K562 (cell line): ENCODE results near the gene RNF41. TPM values are rescaled to one million over a fixed set of nuclear protein-coding genes. Genes with fewer than 3 reads are reported as not detected.

Experiments used
- ATAC-seq: fragments of 200-7000 bp; cut with Tn5 transposase; 3 replicates; pipeline ENCODE4 v1.9.1; 2020; ENCODE audit warnings: moderate library complexity
- BruUV-seq: library from RNA; stranded (reverse); fragments of 400-500 nt; replicated peaks from 2 replicates; lab custom pipeline; 2021; lab: Mats Ljungman, UMichigan
- CTCF ChIA-PET: fragments of 300-600 bp; formaldehyde crosslinking; extraction: SDS; loops from one replicate; lab custom pipeline; 2021; ENCODE audit warnings: low intra/inter-chr PET ratio; lab: Yijun Ruan, JAX
- POLR2A ChIA-PET: fragments of 300-600, 350-650 bp; sonication (Branson Sonifier 250); formaldehyde crosslinking; extraction: SDS; loops from one replicate; lab custom pipeline; 2021; ENCODE audit warnings: antibody characterized with exemption, inconsistent platforms; lab: Yijun Ruan, JAX
- DNase-seq, 4 experiments: peaks; one replicate each; pipeline versions ENCODE4 v3.0.0 to v3.0.0-alpha.2; 2011 to 2018; ENCODE audit warnings: low spot score in 3 of 4, mixed read lengths in 3 of 4; ENCODE audit errors: extremely low read depth in 1 of 4
- FAIRE-seq: peaks from 2 replicates; lab custom pipeline; 2011; peaks lifted over from hg19 to GRCh38; lab: Jason Lieb, UNC
- H2AFZ ChIP-seq: 2 replicates; pipeline ENCODE4 v1.6.0; 2011; ENCODE audit warnings: low read depth, low read length, control low read depth, inconsistent platforms
- H3K27ac ChIP-seq: fragments of 200-600 bp; 3 replicates; pipeline ENCODE4 v1.8.0; 2011; ENCODE audit warnings: low read depth, mild to moderate bottlenecking, control low read depth, inconsistent platforms, low read length, moderate library complexity, mixed read lengths; ENCODE audit errors: extremely low read depth
- H3K27me3 ChIP-seq, 2 experiments: fragments of 300-600 bp in 1 of 2; 2 replicates in 1 of 2; 3 replicates in 1 of 2; pipeline versions ENCODE4 v1.6.0 to v1.8.0; 2011; ENCODE audit warnings: inconsistent platforms in 2 of 2, low read length in 2 of 2, mild to moderate bottlenecking in 1 of 2, mixed read lengths in 1 of 2, moderate library complexity in 1 of 2; ENCODE audit not compliant: control insufficient read depth in 2 of 2, insufficient read depth in 2 of 2
- H3K36me3 ChIP-seq: fragments of 300-600 bp; 3 replicates; pipeline ENCODE4 v1.8.0; 2011; ENCODE audit warnings: mild to moderate bottlenecking, low read length, inconsistent platforms; ENCODE audit not compliant: control insufficient read depth, insufficient read depth
- H3K4me1 ChIP-seq, 2 experiments: fragments of 200-600 bp in 1 of 2; replicated peaks in 1 of 2; 2 replicates in 1 of 2; 3 replicates in 1 of 2; pipeline versions ENCODE4 v1.5.1 to v1.8.0; 2011; ENCODE audit warnings: inconsistent platforms in 2 of 2, low read length in 2 of 2, mild to moderate bottlenecking in 1 of 2, mixed read lengths in 1 of 2, moderate library complexity in 1 of 2; ENCODE audit not compliant: control insufficient read depth in 2 of 2, insufficient read depth in 2 of 2
- H3K4me2 ChIP-seq: 2 replicates; pipeline ENCODE4 v1.6.1; 2011; ENCODE audit warnings: low read length, control low read depth, inconsistent platforms, mixed read lengths; ENCODE audit not compliant: insufficient read depth
- H3K4me3 ChIP-seq: fragments of 200-600 bp; sonication (generic), shearing (Covaris generic); 2 replicates; pipeline ENCODE4 v1.5.1; 2016; ENCODE audit warnings: control low read depth, inconsistent platforms
- H3K79me2 ChIP-seq: fragments of 200-600 bp; 3 replicates; pipeline ENCODE4 v1.8.0; 2011; ENCODE audit warnings: low read length, inconsistent platforms; ENCODE audit not compliant: control insufficient read depth, insufficient read depth
- H3K9ac ChIP-seq, 2 experiments: 2 replicates each; pipeline versions ENCODE4 v1.6.0 to v1.6.1; 2011; ENCODE audit warnings: low read depth in 2 of 2, low read length in 2 of 2, control low read depth in 1 of 2, inconsistent platforms in 1 of 2, mild to moderate bottlenecking in 1 of 2, mixed read lengths in 1 of 2; ENCODE audit not compliant: insufficient read depth in 1 of 2
- H3K9me1 ChIP-seq: one replicate; pipeline ENCODE4 v1.6.0; 2011; ENCODE audit warnings: inconsistent platforms, mild to moderate bottlenecking, low read length, moderate library complexity; ENCODE audit not compliant: control insufficient read depth, insufficient read depth
- H3K9me3 ChIP-seq: replicated peaks from 2 replicates; pipeline ENCODE4 v1.5.1; 2011; ENCODE audit warnings: low read depth, low read length, inconsistent platforms; ENCODE audit not compliant: control insufficient read depth, insufficient read depth
- H4K20me1 ChIP-seq: replicated peaks from 2 replicates; pipeline ENCODE4 v1.6.1; 2011; ENCODE audit warnings: low read length, inconsistent platforms, mixed read lengths; ENCODE audit not compliant: control insufficient read depth, insufficient read depth
- DEAF1 ChIP-seq: fragments of 450-650 bp; formaldehyde crosslinking; IDR thresholded peaks from 2 replicates; pipeline ENCODE4 v1.4.0; 2020; ENCODE audit warnings: mild to moderate bottlenecking, moderate library complexity
- HBP1 ChIP-seq: fragments of 450-650 bp; formaldehyde crosslinking; IDR thresholded peaks from 2 replicates; pipeline ENCODE4 v1.4.0; 2022; ENCODE audit warnings: missing genetic modification characterization
- NKRF ChIP-seq: fragments of 450-650 bp; IDR thresholded peaks from 2 replicates; pipeline ENCODE4 v1.6.1; 2016; ENCODE audit warnings: borderline replicate concordance
- TBL1XR1 ChIP-seq, 2 experiments: IDR thresholded peaks; 2 replicates each; pipeline ENCODE4 v1.6.1; 2012; ENCODE audit warnings: improper control_type of control experiment in 2 of 2, low read length in 2 of 2, mild to moderate bottlenecking in 1 of 2
- ZBTB2 ChIP-seq: fragments of 450-650 bp; IDR thresholded peaks from 2 replicates; pipeline ENCODE4 v1.6.1; 2016; ENCODE audit warnings: antibody characterized with exemption
- ZNF24 ChIP-seq: fragments of 450-650 bp; IDR thresholded peaks from 2 replicates; pipeline ENCODE4 v1.6.1; 2016
- WGBS: fragments of 100-300 bp; shearing (Covaris generic); methylation state at CpG from one replicate; pipeline ENCODE4 v1.1.6; 2016; ENCODE audit warnings: low coverage, mixed read lengths; ENCODE audit not compliant: insufficient coverage; ENCODE audit errors: missing lambda C conversion rate; 5-methylcytosine and 5-hydroxymethylcytosine counted together
- in situ Hi-C: fragments of 300-500 bp; cut with MboI; formaldehyde crosslinking; loops from 4 replicates; pipeline ENCODE4 v1.15.0; 2018; ENCODE audit warnings: inconsistent platforms, mixed read lengths
- intact Hi-C: fragments of 100-400 bp; cut with micrococcal nuclease; formaldehyde crosslinking; loops from 2 replicates; pipeline ENCODE4 v1.14.2; 2022
- polyA plus RNA-seq, 8 experiments: library from polyadenylated mRNA; depleted of rRNA in 4 of 8; stranded (reverse) in 5 of 8; unstranded in 3 of 8; fragments of >200 nt; fragmentation: Nextera tagmentation in 2 of 8; fragmentation: Illumina TruSeq in 1 of 8; extraction: Ambion mirVana in 2 of 8; extraction: Trizol in 1 of 8; gene quantifications; 2 replicates each; pipeline versions ENCODE4 v1.2.1 to v1.2.3, GENCODE V29; 2011 to 2014; ENCODE audit warnings: inconsistent platforms in 1 of 8, missing spikeins in 1 of 8
- total RNA-seq, 7 experiments: library from RNA; depleted of rRNA in 6 of 7; stranded (reverse); fragments of >200 nt in 6 of 7; fragmentation: Illumina TruSeq in 2 of 7; extraction: Trizol in 2 of 7; gene quantifications; 2 replicates each; pipeline versions ENCODE4 v1.2.1 to v1.2.3, GENCODE V29; 2011 to 2021; ENCODE audit warnings: low replicate concordance in 1 of 7
- TF ChIP-seq, protein P1 (sequence below), 3 experiments: IDR thresholded peaks in 2 of 3; conservative IDR thresholded peaks in 1 of 3; 2 replicates each; pipeline ENCODE4 v1.5.1; 2011 to 2012; ENCODE audit warnings: low read length in 3 of 3, mild to moderate bottlenecking in 3 of 3, control low read depth in 2 of 3, improper control_type of control experiment in 1 of 3, inconsistent platforms in 1 of 3, low read depth in 1 of 3, mixed read lengths in 1 of 3, moderate library complexity in 1 of 3; ENCODE audit not compliant: insufficient read depth in 2 of 3

Gene RNF41
- total and polyA plus RNA-seq, 9 of the 15 experiments (the other 6 are each of a cell fraction or from before 2014, with no cell fraction given), result 28.2 to 46.8 (median 33.8) TPM

DNA sequence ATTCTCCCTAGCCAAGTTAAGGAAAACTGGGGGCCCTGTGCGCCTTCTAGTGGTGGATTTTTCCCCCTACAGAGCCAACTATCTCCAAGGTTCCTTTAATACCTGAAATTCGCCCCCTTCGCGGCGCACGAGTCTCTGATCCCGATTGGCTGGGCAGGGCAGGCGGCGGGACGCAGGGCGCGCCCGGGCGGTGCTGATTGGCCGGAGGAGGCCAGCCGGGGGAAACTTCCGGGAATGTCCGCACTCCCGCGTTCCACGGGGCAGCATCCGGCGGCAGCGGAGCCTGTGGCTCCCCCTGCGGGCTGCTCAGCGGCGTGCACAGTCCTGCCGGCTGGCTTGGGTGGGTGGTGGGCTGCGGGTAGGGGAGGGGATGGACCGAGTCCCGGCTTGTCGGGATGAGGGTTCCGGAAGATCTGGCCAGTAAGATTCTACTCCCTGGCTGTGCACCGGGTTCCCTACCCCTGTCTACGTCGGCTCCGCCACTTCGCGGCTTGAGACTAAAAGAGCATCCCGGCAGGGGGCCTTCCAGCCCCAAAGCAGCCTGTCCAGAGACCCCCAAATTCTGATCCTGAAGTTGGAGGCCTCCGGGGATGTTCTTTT is 2.5 kb upstream of the RNF41 start, which contains the start of gene NABP2 (continued):
- no peak; a peak in 1 of 4 replicates for TF ChIP-seq TBL1XR1 (IDR thresholded peaks at IDR 0.05; ENCODE audit: low read length in 2 of 2)

GRCh38 chr12:56223571-56224101 is 1.9 kb upstream of the RNF41 start:
- H3K27me3 ChIP-seq, result no peaks in the 10 kb centered on the region
- no peaks in the 10 kb centered on the region for H3K9me1 ChIP-seq
- H3K4me2 ChIP-seq, result peak overlapping the region; percentile 70
- FAIRE-seq, result no peak
- H4K20me1 ChIP-seq, result no peaks in the 10 kb centered on the region
- ChIA-PET CTCF (interaction anchor here (0.6 to 2.8 kb wide), 9 partner anchors 17 to 105 kb away, joined by 3 to 31 read pairs (median 4); partner anchors contain the start of genes ANKRD52, CS, SMARCC2 and ZC3H10), POLR2A (interaction anchor here (0.6 kb wide), 1 partner anchor 76 kb away, joined by 3 read pairs; no protein-coding TSS in a partner anchor)
- peak overlapping the region; percentile 33 to 48; a peak in 2 of 4 replicates for H3K9ac ChIP-seq
- DNase-seq, result no peak
- BruUV-seq, result no TSS peak
- intact Hi-C loops, result loop anchor here (1.0 to 10.0 kb wide), 6 partner anchors 17 to 179 kb away; partner anchors contain the start of genes ANKRD52, COQ10A and RPS26
- H3K36me3 ChIP-seq, result peaks cover 7% of the 10 kb centered on the region; the same call in 2 of the 3 replicates
- peak overlapping the region; percentile 2; the same call in 1 of the 2 replicates for H3K4me3 ChIP-seq
- H3K79me2 ChIP-seq, result peaks cover 45% of the 10 kb centered on the region
- H3K4me1 ChIP-seq, result peaks cover 21 to 31% of the 10 kb centered on the region in 2 experiments; a peak in 4 of 5 replicates
- peak overlapping the region; percentile 82 for H2AFZ ChIP-seq
- peak overlapping the region; percentile 93 for H3K27ac ChIP-seq
- peak; percentile 0; the same call in 1 of the 3 replicates for ATAC-seq
- in situ Hi-C loops, result no loop called here
- 47% methylated on average over 15 of the region's 15 CpGs for WGBS
- H3K9me3 ChIP-seq, result no peaks in the 10 kb centered on the region
- 0 out of 2 replicates have a peak, but pooled peaks have one; percentile 6 for TF ChIP-seq ZBTB2
- TF ChIP-seq ZNF24, result peak; percentile 6; the same call in 1 of the 2 replicates
- TF ChIP-seq HBP1 (CRISPR knock-in tag), result no peak
- TF ChIP-seq, protein P1, sequence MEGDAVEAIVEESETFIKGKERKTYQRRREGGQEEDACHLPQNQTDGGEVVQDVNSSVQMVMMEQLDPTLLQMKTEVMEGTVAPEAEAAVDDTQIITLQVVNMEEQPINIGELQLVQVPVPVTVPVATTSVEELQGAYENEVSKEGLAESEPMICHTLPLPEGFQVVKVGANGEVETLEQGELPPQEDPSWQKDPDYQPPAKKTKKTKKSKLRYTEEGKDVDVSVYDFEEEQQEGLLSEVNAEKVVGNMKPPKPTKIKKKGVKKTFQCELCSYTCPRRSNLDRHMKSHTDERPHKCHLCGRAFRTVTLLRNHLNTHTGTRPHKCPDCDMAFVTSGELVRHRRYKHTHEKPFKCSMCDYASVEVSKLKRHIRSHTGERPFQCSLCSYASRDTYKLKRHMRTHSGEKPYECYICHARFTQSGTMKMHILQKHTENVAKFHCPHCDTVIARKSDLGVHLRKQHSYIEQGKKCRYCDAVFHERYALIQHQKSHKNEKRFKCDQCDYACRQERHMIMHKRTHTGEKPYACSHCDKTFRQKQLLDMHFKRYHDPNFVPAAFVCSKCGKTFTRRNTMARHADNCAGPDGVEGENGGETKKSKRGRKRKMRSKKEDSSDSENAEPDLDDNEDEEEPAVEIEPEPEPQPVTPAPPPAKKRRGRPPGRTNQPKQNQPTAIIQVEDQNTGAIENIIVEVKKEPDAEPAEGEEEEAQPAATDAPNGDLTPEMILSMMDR (IDR thresholded peaks at IDR 0.05 in 2 of 3, conservative IDR thresholded peaks at IDR 0.05 in 1 of 3; ENCODE audit: insufficient read depth in 2 of 3, low read depth in 1 of 3, low read length in 3 of 3), result no peak
- TF ChIP-seq DEAF1, result no peak
- TF ChIP-seq NKRF, result peak; percentile 22; the same call in 1 of the 2 replicates
